HuH-7 (cell line): ENCODE results near the gene RSPH9.
A peak's percentile ranks its signal among the peaks of the same experiment; 100 is the strongest.

Source experiments
- DNase-seq: peaks from one replicate; pipeline ENCODE4 v3.0.0; 2011; ENCODE audit warnings: low spot score

The RSPH9 gene

DNA sequence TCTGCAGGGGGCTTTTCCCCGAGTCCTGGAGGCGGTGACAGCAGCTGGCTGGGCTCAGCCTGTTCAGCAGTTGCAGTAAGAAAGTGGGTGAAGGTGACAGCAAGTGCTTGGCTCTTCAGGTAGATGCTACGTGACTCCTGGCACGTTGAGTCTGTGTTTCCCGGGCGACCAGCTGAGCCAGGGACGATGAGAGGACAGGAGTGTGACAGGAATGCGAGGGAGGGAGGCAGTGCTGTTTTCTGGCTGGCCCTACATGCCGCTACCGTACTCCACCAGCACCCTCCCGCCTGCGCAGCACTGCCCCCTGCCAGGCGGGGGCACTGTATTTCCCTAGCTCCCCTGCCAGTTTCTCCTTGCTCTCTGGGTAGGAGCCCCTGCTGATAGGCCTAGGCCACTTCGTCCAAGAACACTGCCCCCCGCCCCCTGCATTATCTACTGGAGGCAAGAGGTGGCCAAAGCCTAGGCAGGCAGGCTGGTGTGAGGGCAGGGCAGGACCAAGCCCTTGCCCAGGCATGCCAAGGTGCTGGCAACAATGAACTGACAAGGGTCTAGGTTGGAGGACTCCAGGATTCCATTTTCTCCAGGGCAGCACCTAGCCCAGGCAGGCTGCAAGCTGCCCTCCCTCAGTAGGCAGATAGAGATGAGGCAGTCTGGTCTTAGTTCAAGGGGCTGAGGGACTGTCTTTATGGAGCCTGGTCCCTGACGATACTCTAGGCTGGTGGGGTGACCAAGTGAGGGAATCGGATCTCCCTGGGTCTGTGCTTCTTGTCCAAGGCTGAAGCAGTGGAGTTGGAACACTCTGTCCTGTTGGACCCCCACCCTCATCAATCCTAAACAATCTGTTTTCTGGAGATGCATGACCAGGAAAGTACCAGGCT lies 23.6 kb downstream of the RSPH9 start:
- peak; percentile 54 for DNase-seq

DNA sequence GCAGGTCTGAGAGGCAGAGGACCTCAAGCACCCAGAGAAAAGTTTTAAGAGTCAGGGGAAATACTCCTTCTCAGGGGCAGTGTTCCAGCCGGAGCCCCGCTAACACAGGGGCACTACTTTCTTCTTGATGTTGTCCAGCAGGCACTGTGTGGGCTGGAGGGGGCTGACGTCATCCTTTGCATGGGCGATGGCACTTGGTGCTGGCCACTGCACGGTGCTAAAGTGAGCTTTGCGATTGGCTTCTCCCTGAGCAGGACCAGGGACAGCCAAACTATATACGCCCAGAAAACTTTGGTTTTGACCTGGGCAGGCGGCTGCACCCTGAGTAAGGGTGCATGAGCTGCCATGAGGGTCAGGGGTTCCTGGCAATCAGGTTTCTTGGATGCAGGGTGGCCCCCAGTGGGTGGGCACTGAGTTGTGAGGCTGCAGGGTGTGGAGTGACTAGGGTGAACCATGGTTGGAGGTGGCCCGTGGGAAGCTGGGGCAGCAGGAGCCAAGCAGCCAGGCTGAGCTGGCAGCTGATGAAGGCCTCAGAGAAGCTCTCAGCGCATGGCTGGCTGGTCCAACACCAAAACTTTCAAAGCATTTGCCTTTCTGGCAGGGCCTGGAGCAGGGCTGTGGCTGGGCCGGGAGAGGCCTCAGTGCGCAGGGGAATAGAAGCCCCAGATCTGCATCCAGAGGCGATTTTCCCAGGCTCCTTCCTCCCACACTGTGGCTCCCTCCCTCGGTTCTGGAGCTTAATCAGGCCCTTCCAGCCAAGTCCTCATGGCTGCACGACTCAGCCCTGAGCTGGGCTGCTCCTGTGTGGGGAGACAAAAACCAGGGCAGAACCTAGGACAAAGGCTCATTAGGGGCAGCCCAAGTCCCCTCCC lies 24.4 kb downstream of the RSPH9 start:
- DNase-seq = no peak

DNA sequence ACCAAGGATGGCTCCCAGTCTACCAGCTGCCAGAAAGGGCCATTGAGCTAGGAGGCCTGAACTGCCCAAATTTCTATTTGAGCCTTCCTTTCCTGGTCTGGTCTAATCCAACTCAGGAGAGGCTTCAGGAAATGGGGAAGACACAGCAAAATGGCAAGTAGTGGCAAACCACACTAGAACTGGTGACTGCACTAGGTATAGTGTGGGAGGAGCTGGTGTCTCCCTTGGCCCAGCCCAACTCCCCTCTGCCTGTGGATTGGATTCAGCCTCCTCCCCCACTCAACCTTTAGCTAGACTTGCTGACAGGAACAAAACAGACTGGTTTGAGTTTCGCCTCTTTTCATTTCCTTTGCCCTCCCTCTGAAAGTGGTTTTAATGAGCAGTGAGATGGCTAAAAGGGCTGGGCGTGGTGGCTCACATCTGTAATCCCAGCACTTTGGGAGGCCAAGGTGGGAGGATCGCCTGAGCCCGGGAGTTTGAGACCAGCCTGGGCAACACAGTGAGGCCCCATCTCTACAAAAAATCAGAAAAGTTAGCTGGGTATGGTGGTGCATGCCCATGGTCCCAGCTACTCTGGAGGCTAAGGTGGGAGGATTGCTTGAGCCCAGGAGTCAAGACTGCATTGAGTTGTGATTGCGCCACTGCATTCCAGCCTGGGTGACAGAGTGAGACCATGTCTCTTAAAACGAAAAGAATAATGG lies 25.2 kb downstream of the RSPH9 start:
- no peak for DNase-seq

DNA sequence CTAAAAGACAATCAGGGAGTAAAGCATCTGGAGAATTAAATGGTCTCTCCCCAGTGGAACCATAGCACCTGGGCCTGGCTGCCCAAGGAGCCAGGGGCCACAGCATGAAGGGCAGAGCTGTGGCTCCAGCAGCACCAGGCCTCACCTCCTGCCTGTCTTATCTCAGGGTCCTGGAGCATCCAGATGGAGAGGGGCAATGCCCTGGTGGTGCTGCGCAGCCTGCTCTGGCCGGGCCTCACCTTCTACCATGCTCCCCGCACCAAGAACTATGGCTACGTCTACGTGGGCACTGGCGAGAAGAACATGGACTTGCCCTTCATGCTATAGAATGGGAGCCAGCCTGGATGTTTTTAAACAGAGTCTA lies 25.8 kb downstream of the RSPH9 start:
- no peak for DNase-seq

DNA sequence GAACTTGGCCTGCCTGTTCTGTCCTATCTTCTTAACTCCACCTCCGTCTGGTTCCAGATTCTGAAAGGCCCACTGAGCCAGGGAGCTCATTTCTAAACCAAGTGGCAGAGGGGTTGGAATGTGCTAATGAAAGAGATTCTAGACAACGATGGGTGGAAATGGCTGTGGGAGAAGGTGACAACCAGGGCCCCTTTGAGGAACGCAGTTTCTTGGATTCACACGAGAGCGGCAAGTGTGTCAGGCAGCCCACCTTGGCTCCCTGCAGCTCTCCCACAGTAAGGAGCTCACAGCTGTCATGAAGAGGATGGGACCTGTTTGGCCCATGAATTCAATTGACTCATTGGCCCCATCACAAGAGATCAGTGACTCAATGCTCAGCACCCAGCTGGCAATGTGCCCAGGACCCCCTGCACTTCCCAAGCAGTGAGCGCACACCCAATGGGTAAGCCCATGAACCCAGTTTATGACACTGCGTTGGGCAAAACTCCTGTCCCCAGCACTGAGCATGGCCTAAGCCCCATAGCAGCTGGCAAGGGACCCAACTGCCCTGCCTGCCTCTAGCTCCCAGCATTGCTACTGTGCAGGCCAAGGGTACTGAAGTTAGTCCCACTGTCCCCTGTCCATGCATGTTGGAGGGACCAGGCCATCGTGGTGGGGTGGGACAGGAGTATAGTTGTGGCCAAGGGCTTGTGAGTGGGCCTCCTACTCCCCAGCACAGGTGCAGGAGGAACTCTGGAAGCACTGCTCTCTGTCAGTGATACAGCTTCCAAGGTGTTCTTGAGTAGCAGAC lies 26.4 kb downstream of the RSPH9 start:
- DNase-seq = no peak

DNA sequence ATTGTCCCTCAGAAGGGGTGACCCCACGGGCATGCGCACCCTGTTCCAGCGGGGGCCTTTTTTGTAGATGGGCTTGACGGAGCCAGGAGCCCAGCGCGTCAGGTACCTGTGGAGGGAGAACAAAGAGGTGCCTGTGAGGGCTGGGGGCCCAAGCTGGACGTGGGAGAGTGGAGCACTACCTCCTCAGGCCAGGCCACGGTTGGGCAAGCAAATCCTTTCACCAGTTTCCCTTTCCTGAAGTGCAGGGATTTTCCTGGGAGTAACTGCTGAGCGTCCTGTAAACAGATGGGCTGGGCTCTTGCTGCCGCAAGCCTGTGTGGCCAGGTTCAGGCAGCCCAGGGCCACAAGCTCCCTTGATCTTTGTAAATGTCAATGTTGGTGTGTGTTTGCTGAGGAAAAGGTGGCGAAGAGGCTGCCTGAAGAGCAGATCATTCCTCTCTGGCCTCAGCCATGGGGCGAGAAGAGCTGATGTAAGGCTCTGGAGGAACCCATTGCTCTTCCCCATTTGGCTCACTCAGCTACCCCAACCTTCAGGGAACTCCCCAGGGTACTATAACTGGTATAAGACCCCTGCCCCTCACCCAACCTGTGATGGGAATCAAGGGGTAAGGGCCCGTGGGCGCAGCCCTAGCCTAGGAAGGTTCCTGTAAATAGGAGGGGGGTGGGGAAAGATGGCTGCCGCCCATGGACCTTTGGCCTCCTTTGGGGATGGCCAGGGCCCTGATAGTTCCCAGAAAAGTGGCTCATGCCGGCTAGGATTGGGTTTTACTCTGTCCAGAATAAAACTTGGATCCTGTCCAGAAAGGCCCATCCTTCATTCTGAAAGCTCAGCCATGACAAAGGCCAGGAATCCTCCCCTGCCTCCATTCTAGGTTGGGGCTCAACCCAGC lies 27.2 kb downstream of the RSPH9 start:
- DNase-seq = no peak

DNA sequence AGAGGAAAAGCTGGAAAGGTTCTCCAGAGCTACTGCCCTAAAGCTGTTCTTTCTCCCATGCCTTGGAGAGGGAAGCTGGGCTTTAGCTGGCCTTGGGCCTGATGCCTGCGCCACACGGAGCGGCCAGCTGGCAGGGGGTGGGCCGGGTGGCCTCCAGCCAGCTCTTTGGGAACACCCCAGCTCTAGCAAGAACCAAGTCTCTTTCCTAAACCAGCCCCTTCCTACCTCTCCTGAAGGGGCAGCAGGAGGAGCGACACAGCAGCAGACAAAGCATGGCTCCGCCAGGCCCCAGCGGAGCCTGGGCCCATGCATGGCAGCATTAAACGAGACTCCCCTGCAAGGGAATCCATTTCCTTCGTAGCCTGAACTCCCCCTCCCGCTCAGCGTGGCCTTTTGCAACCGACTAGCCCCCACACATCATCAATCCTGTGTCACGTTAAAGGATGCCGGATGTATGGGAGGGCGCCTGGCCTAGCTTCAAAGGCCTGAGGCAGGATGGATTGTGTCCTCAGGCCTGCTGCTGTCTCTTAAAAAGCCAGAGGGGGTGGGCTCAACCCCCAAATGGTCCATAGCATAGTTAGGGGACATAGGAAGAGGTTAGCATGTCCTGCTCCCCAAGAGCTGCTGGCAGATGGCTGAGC lies 28.7 kb downstream of the RSPH9 start:
- no peak for DNase-seq

DNA sequence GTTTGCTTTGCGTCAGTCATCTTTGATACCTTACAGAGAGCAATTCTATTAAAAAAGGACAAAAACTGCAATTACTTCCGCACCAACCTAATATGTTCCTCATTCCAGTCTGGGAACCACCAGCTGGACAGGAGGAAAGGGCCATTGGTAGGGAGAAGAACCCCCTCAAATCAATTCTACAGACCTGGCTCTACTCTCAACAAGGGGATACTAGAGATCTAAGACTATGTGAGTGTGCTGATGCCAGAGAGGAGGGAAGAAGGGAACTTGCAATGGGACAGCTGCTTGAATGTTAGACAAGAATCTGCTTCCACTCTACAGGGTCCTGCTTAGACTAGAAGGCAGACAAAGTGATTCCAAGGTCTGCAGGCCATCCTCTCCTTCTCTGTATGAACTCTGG lies 29.5 kb downstream of the RSPH9 start:
- DNase-seq = no peak

DNA sequence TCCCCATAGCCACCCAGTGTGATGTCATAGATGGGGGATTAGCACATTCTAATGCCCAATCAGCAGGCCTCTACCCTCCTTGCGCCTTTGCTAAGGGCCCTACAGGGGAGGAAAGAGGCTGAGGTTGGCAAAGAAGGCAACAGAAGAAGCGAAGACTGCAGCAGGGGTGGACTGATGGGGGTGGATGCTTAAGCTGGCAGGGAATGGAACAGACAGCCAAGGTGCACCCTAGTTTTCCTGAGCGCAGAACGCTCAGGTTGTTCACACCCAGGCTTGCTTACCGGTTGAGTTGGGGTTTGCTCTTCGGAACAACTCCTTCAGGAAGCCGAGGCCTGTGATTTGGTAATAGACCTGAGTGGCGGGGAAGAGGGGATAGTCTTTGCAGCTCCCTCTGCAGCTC lies 30.1 kb downstream of the RSPH9 start:
- no peak for DNase-seq

DNA sequence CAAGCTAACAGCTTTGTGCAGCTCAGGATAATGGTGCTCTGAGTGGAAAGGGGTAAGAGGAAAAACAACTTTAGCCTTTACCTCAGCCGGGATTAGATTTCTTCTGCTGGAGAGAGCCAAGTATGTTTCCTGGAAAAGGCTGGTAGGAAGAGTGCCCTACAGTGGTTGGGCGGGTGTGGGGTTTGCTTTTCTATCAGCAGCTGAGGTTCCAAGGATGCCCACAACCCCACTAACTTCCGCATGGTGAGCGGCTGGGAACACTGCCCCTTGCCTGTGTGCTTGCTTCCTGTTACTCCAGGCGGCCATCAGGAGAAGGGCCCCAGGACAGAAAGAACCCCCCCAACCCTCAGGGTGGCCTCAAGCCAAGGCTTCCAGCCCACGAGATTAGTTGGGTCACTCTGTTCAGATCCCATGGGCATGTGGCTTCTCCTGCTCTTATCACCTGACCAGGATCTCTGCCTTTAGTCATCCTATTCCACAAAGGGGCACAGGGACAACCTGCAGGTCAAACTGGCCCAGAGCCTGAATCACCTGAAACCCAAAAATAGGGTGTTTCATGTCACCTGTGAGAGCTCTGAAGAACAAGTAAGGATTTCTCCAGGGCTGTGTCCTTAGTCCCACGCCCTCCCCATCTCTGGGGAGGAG lies 32.2 kb downstream of the RSPH9 start:
- no peak for DNase-seq

DNA sequence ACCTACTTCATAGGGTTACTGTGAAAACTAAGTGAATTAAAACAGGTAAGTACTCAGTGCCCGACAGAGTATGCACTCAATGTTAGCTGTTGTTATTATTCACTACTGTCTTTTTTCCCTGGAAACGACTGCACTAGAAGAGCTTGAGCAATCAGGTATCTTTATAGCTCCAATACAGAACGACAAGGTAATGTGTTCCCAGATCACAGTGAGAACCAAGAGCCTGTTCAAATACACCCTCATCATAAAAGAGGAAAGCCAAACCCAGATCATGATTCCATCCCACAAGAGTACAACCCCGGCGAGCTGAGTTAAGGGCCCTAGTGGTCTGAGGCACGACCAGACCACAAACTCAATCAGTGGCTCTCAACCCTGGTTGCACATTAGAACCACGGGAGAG lies 32.9 kb downstream of the RSPH9 start:
- no peak for DNase-seq

DNA sequence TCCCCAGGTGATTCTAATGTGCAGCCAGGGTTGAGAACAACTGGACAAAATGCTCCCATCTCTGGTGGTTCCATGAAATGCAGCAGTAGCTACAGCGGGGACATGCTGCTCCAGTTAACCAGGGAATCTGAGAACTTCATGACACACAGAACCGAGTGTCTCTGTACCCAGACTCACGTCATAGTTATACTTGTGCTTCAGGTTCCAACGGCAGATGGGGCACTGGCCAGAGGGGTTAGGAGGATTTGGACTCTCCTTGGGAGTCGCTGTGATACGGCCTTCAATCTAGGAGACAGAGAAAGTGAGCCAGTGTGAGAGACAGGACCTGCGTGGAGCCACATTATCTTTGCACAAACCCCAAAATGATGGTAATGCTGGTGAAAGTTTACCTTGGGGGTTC lies 33.5 kb downstream of the RSPH9 start:
- no peak for DNase-seq

DNA sequence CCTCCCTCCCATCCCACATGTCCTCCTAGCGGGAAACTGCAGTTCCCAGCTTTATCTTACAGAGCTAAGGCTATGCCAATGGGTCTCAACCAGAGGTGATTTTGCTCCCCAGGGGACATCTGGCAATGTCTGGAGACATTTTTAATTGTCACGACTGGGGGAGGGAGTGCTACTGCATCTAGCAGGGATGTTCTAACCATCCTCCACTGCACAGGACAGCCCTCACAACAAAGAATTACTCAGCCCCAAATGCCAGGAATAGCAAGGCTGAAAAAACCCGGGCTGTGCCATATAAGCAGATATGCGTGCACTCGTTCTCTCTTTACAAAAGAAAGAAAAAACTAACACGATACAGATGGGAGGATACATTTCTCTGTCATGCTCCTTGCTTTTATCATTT lies 34.2 kb downstream of the RSPH9 start:
- no peak for DNase-seq

DNA sequence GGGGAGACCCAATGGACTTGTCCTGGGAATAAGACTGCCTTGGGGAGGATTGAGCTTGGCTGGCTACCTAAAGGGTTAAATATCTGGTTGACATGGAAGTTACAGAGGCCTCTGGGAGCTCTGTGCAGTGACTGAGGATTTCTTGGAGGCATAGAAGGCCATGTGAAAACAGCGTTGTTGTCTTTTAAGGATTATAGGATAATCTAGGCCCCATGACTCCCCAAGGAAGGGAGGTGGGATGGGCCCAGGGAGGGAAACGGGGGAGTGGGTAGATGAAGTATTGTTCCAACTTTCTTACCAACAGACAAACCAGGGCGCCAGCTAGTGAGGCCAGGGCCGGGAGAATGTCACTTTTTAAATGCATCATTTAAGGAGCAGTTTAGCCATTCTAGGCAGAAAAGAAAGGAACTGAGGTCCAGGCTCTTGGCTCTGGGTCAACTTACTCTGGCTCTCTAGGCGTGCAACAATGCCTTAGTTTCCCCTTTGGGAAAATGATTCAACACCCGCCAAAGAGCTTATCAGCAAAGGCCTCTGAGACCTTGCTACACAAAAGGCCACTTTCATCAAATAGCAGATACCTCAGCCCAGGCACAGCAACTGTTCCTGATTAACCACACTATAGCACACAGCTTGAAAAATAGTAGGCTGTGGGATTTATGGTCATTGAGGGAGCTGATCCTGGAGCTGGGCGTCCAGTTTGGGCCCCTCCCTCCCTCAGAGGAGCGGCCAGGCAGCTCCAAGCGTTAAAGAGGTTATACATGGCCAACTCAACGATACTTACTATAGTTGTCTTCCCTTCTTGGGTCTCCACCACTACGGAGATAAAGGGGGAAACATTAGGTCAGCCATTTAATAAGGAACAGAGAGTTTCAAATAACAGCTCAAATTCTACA lies 35.7 kb downstream of the RSPH9 start:
- DNase-seq = no peak

DNA sequence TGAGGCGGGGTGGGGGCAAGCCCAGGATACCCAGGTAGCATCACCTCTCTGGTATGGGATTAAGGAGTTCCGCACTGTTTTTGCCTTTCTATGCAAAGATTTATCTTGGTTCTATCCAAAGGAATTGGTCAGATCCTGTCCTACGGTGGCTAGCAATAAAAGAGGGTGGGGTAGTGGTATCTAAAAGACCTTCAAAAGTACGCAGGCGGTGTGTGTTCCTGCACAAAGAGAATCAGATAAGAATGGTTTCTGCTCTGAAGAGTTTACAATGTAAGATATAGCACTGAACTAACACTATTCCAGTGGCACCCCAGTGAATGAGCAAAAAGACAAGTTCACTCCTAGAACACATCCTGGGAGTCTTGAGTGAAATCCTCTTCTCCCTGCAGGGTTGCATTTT lies 36.5 kb downstream of the RSPH9 start:
- no peak for DNase-seq

DNA sequence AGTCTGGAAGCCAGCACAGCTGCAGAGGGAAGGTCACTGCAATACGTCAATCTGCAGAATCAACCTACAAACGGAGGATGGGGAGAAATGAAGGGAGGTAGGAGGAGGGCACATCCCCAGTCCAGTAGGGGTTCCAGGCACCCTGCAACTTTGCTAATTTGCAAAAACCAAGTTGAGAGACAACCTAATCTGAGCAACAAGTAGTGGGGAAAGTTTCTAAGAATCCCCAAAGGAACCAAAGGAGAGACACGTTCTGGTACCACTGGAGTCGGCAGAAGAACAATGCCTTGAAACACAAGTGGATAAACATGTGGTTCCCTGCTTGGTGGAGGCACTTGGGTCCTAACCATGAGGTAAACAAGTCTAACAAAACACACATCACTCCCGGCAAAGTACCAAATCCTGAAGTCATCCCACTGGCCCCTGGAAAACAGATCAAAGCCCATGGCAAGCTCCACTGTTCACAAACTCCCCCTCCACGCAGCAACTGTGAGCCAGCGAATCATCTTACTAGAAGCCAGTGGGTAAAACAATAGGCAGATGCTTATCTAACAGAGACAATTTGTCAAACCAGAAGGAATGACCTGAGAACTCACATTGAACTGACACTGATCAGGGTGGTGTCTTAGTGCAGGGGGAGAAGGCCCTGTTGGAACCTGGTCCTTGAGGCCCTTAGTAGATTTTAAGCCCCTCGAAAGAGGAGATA lies 38.0 kb downstream of the RSPH9 start:
- no peak for DNase-seq

DNA sequence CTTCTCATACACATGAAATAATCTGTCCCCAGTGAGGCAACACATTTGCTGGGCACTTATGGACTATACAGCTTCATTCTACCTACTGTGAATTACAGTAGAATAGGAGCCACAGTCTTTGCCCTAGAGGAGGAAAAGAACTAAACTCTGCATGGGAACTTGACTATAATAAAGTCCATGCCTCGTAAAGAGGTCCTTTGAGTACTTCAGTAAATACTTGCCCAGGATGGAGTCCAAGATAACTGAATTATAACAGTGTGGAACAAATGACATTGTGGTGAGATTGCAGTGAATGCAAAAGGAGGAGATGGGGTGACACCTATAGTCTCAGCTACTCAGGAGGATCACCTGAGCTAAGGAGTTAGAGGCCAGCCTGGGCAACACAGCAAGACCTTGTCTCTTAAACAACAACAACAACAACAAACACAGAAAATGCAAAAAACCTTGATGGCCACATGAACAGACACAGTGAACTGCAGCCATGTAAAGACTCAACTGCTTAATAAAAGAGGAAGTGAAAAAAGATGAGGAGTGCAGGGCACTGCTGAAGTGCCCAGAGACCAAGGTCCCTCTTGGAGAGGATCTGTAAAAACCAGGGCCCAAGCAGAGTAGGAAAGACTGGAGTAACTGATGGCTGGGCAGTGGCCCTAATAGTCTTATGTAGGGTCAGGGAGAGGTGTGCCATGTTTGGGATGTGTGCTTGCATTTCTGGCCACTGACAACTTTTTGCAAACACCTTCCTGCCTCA lies 39.0 kb downstream of the RSPH9 start:
- DNase-seq = no peak

DNA sequence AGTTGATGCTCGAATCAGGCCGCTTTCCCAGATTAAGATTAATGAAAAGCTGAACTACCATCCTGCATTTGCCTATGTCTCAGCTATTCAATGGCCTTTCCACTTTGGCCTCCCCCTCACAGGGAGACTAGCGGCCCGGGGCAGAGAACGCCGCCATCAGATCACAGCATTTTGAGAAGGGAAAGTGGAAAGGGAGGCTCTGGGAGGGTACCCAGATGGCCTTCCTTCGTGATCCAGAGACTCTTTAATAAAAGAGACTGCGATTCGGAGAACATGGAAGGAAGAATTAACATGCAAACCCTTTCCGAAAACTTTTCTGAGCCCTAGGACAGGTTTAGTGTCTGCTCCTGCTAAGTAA lies 42.2 kb downstream of the RSPH9 start:
- no peak for DNase-seq
